ENCODE results near the gene POMC.

POMC gene

DNA sequence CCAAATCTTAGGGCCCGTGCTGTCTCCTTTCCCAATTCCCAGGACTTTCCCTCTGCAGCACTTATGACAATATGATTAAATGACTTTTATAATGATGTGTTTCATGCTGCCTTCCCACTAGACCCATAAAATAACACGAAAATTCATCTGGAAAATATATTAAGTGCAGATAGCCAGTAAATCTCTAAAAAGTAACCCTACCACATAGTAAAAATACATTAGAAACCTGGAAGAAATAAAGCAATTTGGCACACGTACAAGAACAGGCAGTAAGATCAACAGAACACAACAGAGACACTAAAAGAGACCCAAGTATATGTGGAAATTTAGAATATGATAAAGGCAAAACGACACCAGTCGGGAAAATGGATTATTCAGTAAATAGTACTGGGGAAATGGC is 30.2 kb upstream of the POMC start:
- DNase-seq (ENCODE audit: low read depth) = no peak
- Histone ChIP-seq H3K4me1 (ENCODE audit: control insufficient read depth, insufficient read depth, low read length) (no peaks in the 10 kb centered on the region), H3K27me3 (replicated peaks; ENCODE audit: control insufficient read depth, insufficient read depth, low read length) (no peaks in the 10 kb centered on the region), H3K4me3 (ENCODE audit: low read length) (no peak overlapping the region), H3K36me3 (ENCODE audit: control insufficient read depth, insufficient read depth, low read length, severe bottlenecking) (no peaks in the 10 kb centered on the region), H3K9me3 (ENCODE audit: control insufficient read depth, low read length) (no peaks in the 10 kb centered on the region), H3K9ac (ENCODE audit: low read length) (no peak overlapping the region)

DNA sequence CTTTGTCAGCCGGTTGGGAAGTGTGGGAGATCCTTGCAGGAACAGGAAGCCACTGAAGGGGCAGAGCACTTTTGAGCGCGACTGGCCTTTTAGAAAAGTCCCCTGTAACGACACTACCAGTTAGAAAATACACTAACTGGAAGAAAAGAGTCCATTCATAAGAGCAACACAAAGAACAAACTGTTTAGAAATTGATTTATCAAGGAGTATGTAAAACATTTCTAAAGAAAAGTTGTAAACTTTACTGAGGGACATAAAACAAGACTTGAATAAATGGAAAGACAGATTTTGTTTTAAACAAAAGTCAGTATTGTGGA is 29.8 kb upstream of the POMC start:
- H3K36me3 ChIP-seq (ENCODE audit: control insufficient read depth, insufficient read depth, low read length, severe bottlenecking) = no peaks in the 10 kb centered on the region
- no peak overlapping the region for H3K4me3 ChIP-seq (ENCODE audit: low read length)
- H3K9ac ChIP-seq (ENCODE audit: low read length) = no peak overlapping the region
- no peaks in the 10 kb centered on the region for H3K27me3 ChIP-seq (replicated peaks; ENCODE audit: control insufficient read depth, insufficient read depth, low read length)
- no peak for DNase-seq (ENCODE audit: low read depth)
- no peaks in the 10 kb centered on the region for H3K9me3 ChIP-seq (ENCODE audit: control insufficient read depth, low read length)
- H3K4me1 ChIP-seq (ENCODE audit: control insufficient read depth, insufficient read depth, low read length) = no peaks in the 10 kb centered on the region

DNA sequence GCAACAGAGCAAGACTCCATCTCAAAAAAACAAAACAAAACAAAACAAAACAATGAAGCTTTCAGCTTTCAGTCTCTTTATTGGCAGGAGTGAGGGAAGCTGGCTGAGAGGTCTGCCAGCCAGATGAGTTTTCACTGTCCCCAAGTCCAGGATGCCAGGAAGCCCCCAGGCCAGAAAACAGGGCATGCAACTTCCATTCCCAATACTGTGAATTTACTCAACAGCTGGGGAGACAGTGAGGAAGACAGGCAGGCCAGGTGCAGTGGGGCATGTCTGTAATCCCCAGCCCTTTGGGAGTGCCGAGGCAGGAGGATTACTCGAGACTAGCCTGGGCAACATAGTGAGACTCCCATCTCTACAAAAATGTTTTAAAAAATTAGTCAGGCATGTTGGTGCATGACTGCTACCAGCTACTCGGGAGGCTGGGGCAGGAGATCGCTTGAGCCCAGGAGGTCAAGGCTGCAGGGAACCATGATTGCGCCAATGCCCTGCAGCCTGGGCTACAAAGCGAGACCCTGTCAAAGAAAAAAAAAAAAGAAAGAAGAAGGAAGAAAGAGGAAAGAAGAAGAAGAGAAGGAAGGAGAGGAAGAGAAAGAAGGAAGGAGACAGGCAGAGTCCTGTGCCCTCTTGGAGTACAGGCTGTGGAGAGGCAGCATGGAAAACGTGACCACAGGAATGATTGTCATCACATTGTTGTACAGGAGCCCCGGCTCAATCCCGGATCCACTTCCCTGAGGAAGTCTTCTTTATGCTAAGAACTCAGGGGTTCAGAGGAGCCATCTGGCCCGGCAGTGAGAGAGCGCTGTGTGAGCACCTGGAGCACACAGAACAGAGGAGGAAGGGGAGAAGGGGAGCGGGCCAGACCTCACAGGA is 29.2 kb upstream of the POMC start:
- H3K9ac ChIP-seq (ENCODE audit: low read length) = no peak overlapping the region
- peak; percentile 34 for DNase-seq (ENCODE audit: low read depth)
- H3K27me3 ChIP-seq (replicated peaks; ENCODE audit: control insufficient read depth, insufficient read depth, low read length) = no peaks in the 10 kb centered on the region
- no peak overlapping the region for H3K4me3 ChIP-seq (ENCODE audit: low read length)
- no peaks in the 10 kb centered on the region for H3K4me1 ChIP-seq (ENCODE audit: control insufficient read depth, insufficient read depth, low read length)
- no peaks in the 10 kb centered on the region for H3K36me3 ChIP-seq (ENCODE audit: control insufficient read depth, insufficient read depth, low read length, severe bottlenecking)
- H3K9me3 ChIP-seq (ENCODE audit: control insufficient read depth, low read length) = no peaks in the 10 kb centered on the region

DNA sequence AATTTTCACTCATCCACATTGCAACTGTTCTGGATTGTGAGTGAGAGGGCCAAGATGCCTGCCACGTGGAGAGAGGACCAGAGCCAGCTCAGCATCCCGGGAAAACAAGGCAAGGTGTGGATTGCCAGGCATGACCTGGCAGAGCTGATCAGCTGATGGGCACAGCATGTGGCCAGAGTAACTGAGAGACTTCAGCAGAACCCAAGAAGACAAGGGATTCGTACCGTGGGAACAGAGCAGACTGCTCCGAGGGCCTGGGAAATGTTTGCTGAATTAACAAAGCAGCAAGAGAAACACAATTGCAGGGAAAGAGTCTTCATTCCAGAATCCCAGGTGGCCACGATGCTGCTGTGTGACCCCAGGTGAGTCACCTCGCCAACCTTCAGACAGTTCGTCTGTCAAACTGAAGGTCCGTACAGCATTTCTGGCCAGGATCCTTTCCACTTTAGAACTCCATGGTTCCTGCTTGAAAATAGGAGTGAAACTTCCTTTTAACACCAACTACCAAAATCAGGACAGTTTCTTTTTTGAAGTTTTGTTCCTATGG is 26.3 kb upstream of the POMC start:
- Histone ChIP-seq H3K4me1 (ENCODE audit: control insufficient read depth, insufficient read depth, low read length) (no peaks in the 10 kb centered on the region), H3K9ac (ENCODE audit: low read length) (no peak overlapping the region), H3K27me3 (replicated peaks; ENCODE audit: control insufficient read depth, insufficient read depth, low read length) (no peaks in the 10 kb centered on the region), H3K9me3 (ENCODE audit: control insufficient read depth, low read length) (no peaks in the 10 kb centered on the region), H3K4me3 (ENCODE audit: low read length) (no peak overlapping the region), H3K36me3 (ENCODE audit: control insufficient read depth, insufficient read depth, low read length, severe bottlenecking) (no peaks in the 10 kb centered on the region)
- DNase-seq (ENCODE audit: low read depth) = no peak

DNA sequence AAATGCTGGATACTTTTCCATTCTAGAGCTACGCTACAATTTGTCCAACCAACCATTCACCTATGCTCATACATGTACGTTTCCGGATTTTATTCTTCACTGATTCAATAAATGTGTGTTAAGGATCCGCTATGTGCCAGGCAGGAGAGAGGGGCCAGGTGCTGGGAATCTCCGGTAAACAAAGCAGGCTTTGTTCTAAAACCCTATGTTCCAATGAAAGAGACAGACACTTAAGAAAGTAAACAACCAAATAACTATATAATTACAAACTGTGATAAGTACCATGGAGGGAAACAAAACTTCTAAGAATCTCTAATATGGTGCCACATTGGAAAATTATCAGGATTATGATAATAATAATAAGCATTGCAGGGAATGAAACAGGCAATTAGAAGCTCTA is 22.2 kb upstream of the POMC start:
- Histone ChIP-seq H3K36me3 (ENCODE audit: control insufficient read depth, insufficient read depth, low read length, severe bottlenecking) (no peaks in the 10 kb centered on the region), H3K27me3 (replicated peaks; ENCODE audit: control insufficient read depth, insufficient read depth, low read length) (peaks cover 9% of the 10 kb centered on the region), H3K9ac (ENCODE audit: low read length) (no peak overlapping the region), H3K4me1 (ENCODE audit: control insufficient read depth, insufficient read depth, low read length) (no peaks in the 10 kb centered on the region), H3K9me3 (ENCODE audit: control insufficient read depth, low read length) (no peaks in the 10 kb centered on the region), H3K4me3 (ENCODE audit: low read length) (no peak overlapping the region)
- DNase-seq (ENCODE audit: low read depth) = no peak

DNA sequence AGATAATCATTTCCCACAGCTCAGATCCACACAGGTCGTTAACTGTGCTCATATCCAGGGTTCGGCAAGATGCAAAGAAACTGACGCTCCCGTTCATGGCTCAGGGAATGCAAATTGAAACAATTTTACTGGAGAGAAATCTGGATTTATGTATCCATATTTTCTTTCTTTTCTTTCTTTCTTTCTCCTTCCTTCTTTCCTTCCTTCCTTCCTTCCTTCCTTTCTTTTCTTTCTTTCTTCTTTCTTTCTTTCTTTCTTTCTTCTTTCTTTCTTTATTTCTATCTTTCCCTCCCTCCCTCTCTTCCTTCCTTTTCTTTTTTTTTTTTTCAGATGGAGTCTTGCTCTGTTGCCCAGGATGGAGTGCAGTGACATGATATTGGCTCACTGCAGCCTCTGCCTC is 20.0 kb upstream of the POMC start:
- Histone ChIP-seq H3K4me1 (ENCODE audit: control insufficient read depth, insufficient read depth, low read length) (no peaks in the 10 kb centered on the region), H3K9ac (ENCODE audit: low read length) (no peak overlapping the region), H3K27me3 (replicated peaks; ENCODE audit: control insufficient read depth, insufficient read depth, low read length) (peaks cover 21% of the 10 kb centered on the region)

DNA sequence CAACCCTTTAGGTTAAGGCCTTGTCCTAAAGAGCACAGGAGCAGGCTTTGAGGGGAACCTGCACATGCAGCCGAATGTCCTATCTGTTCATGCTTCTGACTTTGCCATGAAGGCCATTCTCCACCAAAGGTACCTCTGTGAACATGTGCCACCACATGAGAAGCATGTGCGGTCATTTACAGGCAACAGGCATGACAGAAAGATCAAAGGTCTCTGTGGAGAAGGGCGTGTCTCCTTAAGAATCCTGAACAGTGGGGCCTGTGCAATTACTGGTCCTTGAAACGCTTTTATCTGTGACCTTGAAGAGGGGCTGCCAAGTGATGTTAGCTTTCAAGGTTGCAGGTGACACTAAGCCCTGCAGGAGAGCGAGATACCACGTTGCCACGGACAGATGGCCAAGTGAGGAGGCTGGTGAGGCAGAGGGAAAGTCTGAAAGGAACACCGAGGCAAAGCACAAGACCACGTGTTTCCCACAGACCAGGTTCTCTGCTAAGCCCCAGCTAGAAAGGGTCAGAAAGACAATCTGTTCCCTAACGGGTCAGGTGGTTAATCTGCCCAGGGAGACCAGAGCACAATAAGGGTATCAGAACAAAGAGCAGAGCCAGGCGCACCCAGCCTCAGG is 19.5 kb upstream of the POMC start:
- Histone ChIP-seq H3K27me3 (replicated peaks; ENCODE audit: control insufficient read depth, insufficient read depth, low read length) (peaks cover 22% of the 10 kb centered on the region), H3K9ac (ENCODE audit: low read length) (no peak overlapping the region), H3K36me3 (ENCODE audit: control insufficient read depth, insufficient read depth, low read length, severe bottlenecking) (no peaks in the 10 kb centered on the region), H3K4me3 (ENCODE audit: low read length) (no peak overlapping the region), H3K4me1 (ENCODE audit: control insufficient read depth, insufficient read depth, low read length) (no peaks in the 10 kb centered on the region), H3K9me3 (ENCODE audit: control insufficient read depth, low read length) (no peaks in the 10 kb centered on the region)
- DNase-seq (ENCODE audit: low read depth) = no peak

More for the DNA sequence above, 20.0 kb upstream of the POMC start:
- Histone ChIP-seq H3K36me3 (ENCODE audit: control insufficient read depth, insufficient read depth, low read length, severe bottlenecking) (no peaks in the 10 kb centered on the region), H3K4me3 (ENCODE audit: low read length) (no peak overlapping the region), H3K9me3 (ENCODE audit: control insufficient read depth, low read length) (no peaks in the 10 kb centered on the region)
- no peak for DNase-seq (ENCODE audit: low read depth)

DNA sequence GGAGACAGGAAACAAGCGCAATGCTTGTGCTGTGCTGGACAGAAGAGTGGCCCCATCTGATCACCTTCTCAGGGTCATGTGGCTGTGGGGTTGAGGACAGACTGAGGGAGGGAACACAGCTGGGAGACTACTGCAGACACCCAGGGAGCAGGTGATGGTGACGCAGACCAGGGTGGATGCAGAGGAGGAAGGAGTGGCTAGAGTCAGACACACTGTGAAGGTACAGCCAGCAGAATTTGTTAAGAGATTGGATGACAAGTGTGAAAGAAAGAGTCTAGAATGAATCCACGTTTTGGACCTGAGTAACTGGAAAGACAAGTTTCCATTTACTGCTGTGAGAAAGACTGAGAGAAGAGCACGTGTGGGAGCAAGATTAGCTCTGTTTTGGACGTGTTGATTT is 15.9 kb upstream of the POMC start:
- DNase-seq (ENCODE audit: low read depth) = no peak
- Histone ChIP-seq H3K9me3 (ENCODE audit: control insufficient read depth, low read length) (peaks cover 6% of the 10 kb centered on the region), H3K4me1 (ENCODE audit: control insufficient read depth, insufficient read depth, low read length) (no peaks in the 10 kb centered on the region), H3K36me3 (ENCODE audit: control insufficient read depth, insufficient read depth, low read length, severe bottlenecking) (no peaks in the 10 kb centered on the region), H3K27me3 (replicated peaks; ENCODE audit: control insufficient read depth, insufficient read depth, low read length) (peaks cover 28% of the 10 kb centered on the region), H3K9ac (ENCODE audit: low read length) (no peak overlapping the region), H3K4me3 (ENCODE audit: low read length) (no peak overlapping the region)

DNA sequence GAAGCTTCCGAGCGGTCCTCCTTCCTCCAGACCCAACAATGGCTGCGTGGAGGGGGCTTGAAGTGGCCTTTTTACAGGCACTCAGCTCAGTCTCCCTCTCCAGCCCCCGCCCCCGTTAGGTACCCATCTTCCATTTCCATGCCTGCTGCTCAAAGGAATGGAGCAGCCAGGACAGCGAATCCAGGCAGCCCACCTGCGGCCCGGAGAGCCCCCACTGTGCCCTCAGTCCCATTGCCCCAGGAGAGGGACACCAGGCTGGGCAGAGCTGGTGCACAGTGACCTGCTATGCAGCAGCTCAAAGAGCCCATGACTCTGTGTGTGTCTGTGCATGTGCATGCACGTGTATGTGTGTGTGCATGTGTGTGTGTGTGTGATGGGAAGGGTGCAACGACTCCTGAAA is 10.6 kb upstream of the POMC start:
- H3K36me3 ChIP-seq (ENCODE audit: control insufficient read depth, insufficient read depth, low read length, severe bottlenecking) = no peaks in the 10 kb centered on the region
- peaks cover 6% of the 10 kb centered on the region for H3K9me3 ChIP-seq (ENCODE audit: control insufficient read depth, low read length)
- no peak overlapping the region for H3K9ac ChIP-seq (ENCODE audit: low read length)
- H3K27me3 ChIP-seq (replicated peaks; ENCODE audit: control insufficient read depth, insufficient read depth, low read length) = peaks cover 53% of the 10 kb centered on the region
- no peak for DNase-seq (ENCODE audit: low read depth)
- H3K4me3 ChIP-seq (ENCODE audit: low read length) = no peak overlapping the region
- no peaks in the 10 kb centered on the region for H3K4me1 ChIP-seq (ENCODE audit: control insufficient read depth, insufficient read depth, low read length)

DNA sequence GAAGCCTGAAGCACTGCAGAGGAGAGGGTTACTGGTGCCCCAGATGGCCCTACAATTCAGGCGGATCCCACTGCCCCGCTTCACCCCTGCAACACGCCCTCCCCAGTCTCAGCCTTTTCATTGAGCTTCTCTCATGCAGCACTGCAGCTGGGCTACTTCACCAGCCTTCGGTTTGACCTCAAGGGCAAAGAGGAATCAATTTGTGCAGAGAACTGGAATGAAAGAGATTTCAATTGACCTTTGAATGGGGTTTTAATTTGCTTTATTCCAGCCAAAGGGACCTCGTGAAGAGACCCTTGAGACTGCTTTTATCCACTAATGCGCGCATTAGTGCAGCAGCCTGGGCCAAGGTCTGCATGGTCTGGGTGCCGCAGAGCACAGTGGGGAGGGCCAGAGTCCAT is 8.8 kb upstream of the POMC start:
- H3K27me3 ChIP-seq (replicated peaks; ENCODE audit: control insufficient read depth, insufficient read depth, low read length) = peaks cover 46% of the 10 kb centered on the region
- no peak overlapping the region for H3K9ac ChIP-seq (ENCODE audit: low read length)
- no peaks in the 10 kb centered on the region for H3K36me3 ChIP-seq (ENCODE audit: control insufficient read depth, insufficient read depth, low read length, severe bottlenecking)
- H3K4me3 ChIP-seq (ENCODE audit: low read length) = no peak overlapping the region
- no peak for DNase-seq (ENCODE audit: low read depth)
- no peaks in the 10 kb centered on the region for H3K4me1 ChIP-seq (ENCODE audit: control insufficient read depth, insufficient read depth, low read length)
- H3K9me3 ChIP-seq (ENCODE audit: control insufficient read depth, low read length) = peaks cover 6% of the 10 kb centered on the region

DNA sequence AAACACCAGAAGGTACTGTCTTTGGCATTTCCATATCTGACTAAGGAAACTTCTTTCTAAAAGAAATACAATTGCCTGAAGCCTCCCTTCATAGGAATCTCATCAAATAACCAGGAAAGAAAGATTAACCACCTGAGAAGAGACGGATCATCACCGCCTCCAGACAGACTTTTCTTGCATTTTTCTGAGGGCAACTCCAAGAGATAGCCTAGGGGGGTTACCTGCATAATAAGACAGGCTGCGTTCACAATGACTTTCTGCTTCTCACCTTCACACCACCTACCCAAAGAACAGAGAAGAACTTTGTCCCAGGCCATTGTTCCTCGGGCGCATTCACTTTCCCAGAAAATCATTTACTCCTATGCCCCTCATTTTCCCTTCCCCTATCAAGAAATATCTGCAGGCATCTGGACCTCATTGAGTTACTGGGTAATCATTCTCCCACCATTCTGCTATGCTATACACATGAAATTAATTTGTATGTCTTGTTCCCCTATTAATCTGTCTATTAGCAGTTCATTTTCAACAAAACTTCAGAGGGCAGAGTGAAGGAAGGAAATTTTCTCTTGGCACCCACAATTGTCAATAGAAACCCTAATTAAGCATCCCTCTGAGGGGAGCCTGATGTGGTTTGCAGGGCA is 8.3 kb upstream of the POMC start:
- peaks cover under 1% of the 10 kb centered on the region for H3K9me3 ChIP-seq (ENCODE audit: control insufficient read depth, low read length)
- H3K36me3 ChIP-seq (ENCODE audit: control insufficient read depth, insufficient read depth, low read length, severe bottlenecking) = no peaks in the 10 kb centered on the region
- H3K9ac ChIP-seq (ENCODE audit: low read length) = no peak overlapping the region
- peaks cover 46% of the 10 kb centered on the region for H3K27me3 ChIP-seq (replicated peaks; ENCODE audit: control insufficient read depth, insufficient read depth, low read length)
- no peak for DNase-seq (ENCODE audit: low read depth)
- no peaks in the 10 kb centered on the region for H3K4me1 ChIP-seq (ENCODE audit: control insufficient read depth, insufficient read depth, low read length)
- H3K4me3 ChIP-seq (ENCODE audit: low read length) = no peak overlapping the region
